Endodermal cell (in vitro differentiated cells): Measurements from ENCODE around the gene ITGB7. TPM values are rescaled to one million over a fixed set of nuclear protein-coding genes. Genes with fewer than 3 reads are reported as not detected.
A peak's percentile ranks its signal among the peaks of the same experiment; 100 is the strongest.

Source experiments
- DNase-seq: peaks from one replicate; pipeline ENCODE4 v3.0.0-alpha.2; 2017
- H3K27ac ChIP-seq: 2 replicates; pipeline ENCODE4 v1.5.1; 2013; ENCODE audit warnings: mild to moderate bottlenecking, low read depth, low read length, moderate library complexity
- H3K27me3 ChIP-seq: 2 replicates; pipeline ENCODE4 v1.6.1; 2013; ENCODE audit warnings: mild to moderate bottlenecking, low read length, moderate library complexity; ENCODE audit not compliant: insufficient read depth, control insufficient read depth, poor library complexity, severe bottlenecking
- H3K36me3 ChIP-seq: 2 replicates; pipeline ENCODE4 v1.7.0; 2013; ENCODE audit warnings: mild to moderate bottlenecking, low read length, moderate library complexity; ENCODE audit not compliant: control insufficient read depth, insufficient read depth
- H3K4me1 ChIP-seq: one replicate; pipeline ENCODE4 v1.7.0; 2013; ENCODE audit warnings: low read length; ENCODE audit not compliant: control insufficient read depth, insufficient read depth
- H3K4me3 ChIP-seq: 2 replicates; pipeline ENCODE4 v1.5.1; 2013; ENCODE audit warnings: mild to moderate bottlenecking, low read length, moderate library complexity
- H3K9ac ChIP-seq: 2 replicates; pipeline ENCODE4 v1.6.1; 2013; ENCODE audit warnings: mild to moderate bottlenecking, low read length, moderate library complexity; ENCODE audit not compliant: poor library complexity, severe bottlenecking; ENCODE audit errors: extremely low read depth
- H3K9me3 ChIP-seq: 2 replicates; pipeline ENCODE4 v1.6.1; 2013; ENCODE audit warnings: mild to moderate bottlenecking, low read length, moderate library complexity; ENCODE audit not compliant: control insufficient read depth
- H3K27ac Mint-ChIP-seq: 2 replicates; pipeline ENCODE4 v1.8.0; 2020; ENCODE audit warnings: mixed read lengths
- H3K27me3 Mint-ChIP-seq: 2 replicates; pipeline ENCODE4 v1.8.0; 2021; ENCODE audit warnings: mild to moderate bottlenecking, mixed read lengths; ENCODE audit not compliant: insufficient read depth
- H3K36me3 Mint-ChIP-seq: 2 replicates; pipeline ENCODE4 v1.8.0; 2020; ENCODE audit warnings: low read depth, mixed read lengths
- H3K4me1 Mint-ChIP-seq: 2 replicates; pipeline ENCODE4 v1.8.0; 2020; ENCODE audit warnings: mixed read lengths
- H3K4me3 Mint-ChIP-seq: 2 replicates; pipeline ENCODE4 v1.8.0; 2020; ENCODE audit warnings: mild to moderate bottlenecking, moderate library complexity, mixed read lengths
- H3K9me3 Mint-ChIP-seq: 2 replicates; pipeline ENCODE4 v1.8.0; 2020; ENCODE audit warnings: mild to moderate bottlenecking, mixed read lengths
- WGBS, 2 experiments: methylation state at CpG; one replicate each; pipeline versions ENCODE4 v1.1.5 to v1.1.7; 2013; ENCODE audit warnings: missing lambda C conversion rate in 2 of 2, mixed read lengths in 1 of 2; ENCODE audit not compliant: insufficient coverage in 1 of 2, insufficient read length in 1 of 2; 5-methylcytosine and 5-hydroxymethylcytosine counted together
- total RNA-seq, 2 donors: library from RNA; stranded (reverse); fragmentation: NEBNext Ultra II Directional in 1 of 2; extraction: Animal tissue kit (Norgen Biotek cat#: 25700) in 1 of 2; gene quantifications; 2 replicates in 1 of 2; 3 replicates in 1 of 2; pipeline ENCODE4 v1.2.1, GENCODE V29; 2021
- TF ChIP-seq, protein P1 (sequence below): fragments of 200-600 bp; sonication (generic); conservative IDR thresholded peaks from 2 replicates; pipeline ENCODE4 v1.5.0; 2021; ENCODE audit warnings: antibody characterized with exemption, mild to moderate bottlenecking

The ITGB7 gene
- total RNA-seq, 2 donors from 2014 or later, result 1.4 TPM

DNA sequence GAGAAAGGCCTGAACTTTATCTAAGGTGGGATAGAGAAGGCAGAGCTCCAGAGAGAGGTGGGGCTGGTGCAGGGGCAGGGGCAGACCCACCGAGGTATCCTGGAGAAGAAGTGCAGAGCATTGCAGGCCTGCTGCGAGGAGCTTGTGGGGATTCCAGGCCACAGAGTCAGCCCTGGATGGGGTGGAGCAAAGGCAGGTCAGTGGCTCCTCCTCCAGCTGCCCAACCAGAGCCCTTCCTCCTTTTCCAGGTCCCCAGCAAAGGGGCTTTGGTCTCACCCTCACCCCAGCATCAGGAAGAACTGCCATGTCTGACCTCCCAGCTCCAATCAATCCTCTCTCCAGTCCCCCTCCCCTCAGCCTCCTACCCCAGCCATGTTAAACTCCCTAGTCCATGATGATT, 46.4 kb downstream of the ITGB7 start:
- H3K4me1 Mint-ChIP-seq, result peaks cover 6% of the 10 kb centered on the region
- no peak overlapping the region for H3K27ac ChIP-seq
- H3K9me3 Mint-ChIP-seq, result no peaks in the 10 kb centered on the region
- TF ChIP-seq, protein P1, sequence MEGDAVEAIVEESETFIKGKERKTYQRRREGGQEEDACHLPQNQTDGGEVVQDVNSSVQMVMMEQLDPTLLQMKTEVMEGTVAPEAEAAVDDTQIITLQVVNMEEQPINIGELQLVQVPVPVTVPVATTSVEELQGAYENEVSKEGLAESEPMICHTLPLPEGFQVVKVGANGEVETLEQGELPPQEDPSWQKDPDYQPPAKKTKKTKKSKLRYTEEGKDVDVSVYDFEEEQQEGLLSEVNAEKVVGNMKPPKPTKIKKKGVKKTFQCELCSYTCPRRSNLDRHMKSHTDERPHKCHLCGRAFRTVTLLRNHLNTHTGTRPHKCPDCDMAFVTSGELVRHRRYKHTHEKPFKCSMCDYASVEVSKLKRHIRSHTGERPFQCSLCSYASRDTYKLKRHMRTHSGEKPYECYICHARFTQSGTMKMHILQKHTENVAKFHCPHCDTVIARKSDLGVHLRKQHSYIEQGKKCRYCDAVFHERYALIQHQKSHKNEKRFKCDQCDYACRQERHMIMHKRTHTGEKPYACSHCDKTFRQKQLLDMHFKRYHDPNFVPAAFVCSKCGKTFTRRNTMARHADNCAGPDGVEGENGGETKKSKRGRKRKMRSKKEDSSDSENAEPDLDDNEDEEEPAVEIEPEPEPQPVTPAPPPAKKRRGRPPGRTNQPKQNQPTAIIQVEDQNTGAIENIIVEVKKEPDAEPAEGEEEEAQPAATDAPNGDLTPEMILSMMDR, result no peak
- peaks cover under 1% of the 10 kb centered on the region for H3K36me3 ChIP-seq
- H3K4me3 Mint-ChIP-seq, result no peak overlapping the region
- H3K36me3 Mint-ChIP-seq, result peaks cover 2% of the 10 kb centered on the region
- H3K27me3 ChIP-seq, result no peaks in the 10 kb centered on the region
- no peak for DNase-seq
- no peak overlapping the region for H3K4me3 ChIP-seq
- H3K27me3 Mint-ChIP-seq, result peaks cover 38% of the 10 kb centered on the region
- no peaks in the 10 kb centered on the region for H3K9me3 ChIP-seq
- H3K27ac Mint-ChIP-seq, result no peak overlapping the region
- WGBS, 2 experiments, result 80 to 92% methylated on average over 2 of the region's 2 CpGs
- H3K9ac ChIP-seq, result no peak overlapping the region
- H3K4me1 ChIP-seq, result no peaks in the 10 kb centered on the region

DNA sequence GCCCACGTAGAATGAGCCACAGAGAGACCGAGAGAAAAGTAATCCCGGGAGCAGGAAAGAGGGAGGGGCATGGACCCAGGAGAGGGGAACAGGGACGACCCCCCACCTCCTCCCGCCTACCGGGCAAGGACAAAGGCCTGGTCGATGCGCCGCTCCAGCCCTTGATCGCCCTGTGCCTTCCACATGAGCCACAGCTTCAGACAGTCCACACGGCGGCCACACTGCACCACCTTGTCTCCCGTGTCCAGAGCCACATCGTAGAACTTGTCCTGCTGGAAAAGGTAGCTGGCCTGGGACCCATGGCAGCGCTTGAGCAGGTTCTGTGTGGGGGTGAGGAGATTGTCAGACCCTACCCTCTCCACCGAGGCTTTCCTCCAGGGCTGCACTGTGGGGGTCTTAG, 47.1 kb downstream of the ITGB7 start:
- Histone ChIP-seq H3K9ac (no peak overlapping the region), H3K27ac (no peak overlapping the region), H3K27me3 (no peaks in the 10 kb centered on the region), H3K4me3 (no peak overlapping the region), H3K4me1 (no peaks in the 10 kb centered on the region), H3K9me3 (no peaks in the 10 kb centered on the region), H3K36me3 (no peaks in the 10 kb centered on the region)
- Mint-ChIP-seq H3K27me3 (peaks cover 40% of the 10 kb centered on the region), H3K4me3 (no peak overlapping the region), H3K36me3 (peaks cover 2% of the 10 kb centered on the region), H3K27ac (no peak overlapping the region), H3K9me3 (no peaks in the 10 kb centered on the region), H3K4me1 (peaks cover 6% of the 10 kb centered on the region)
- WGBS, 2 experiments, result 88 to 100% methylated on average over 2 to 16 of the region's 16 CpGs
- TF ChIP-seq, protein P1, result no peak
- DNase-seq, result peak; percentile 62

DNA sequence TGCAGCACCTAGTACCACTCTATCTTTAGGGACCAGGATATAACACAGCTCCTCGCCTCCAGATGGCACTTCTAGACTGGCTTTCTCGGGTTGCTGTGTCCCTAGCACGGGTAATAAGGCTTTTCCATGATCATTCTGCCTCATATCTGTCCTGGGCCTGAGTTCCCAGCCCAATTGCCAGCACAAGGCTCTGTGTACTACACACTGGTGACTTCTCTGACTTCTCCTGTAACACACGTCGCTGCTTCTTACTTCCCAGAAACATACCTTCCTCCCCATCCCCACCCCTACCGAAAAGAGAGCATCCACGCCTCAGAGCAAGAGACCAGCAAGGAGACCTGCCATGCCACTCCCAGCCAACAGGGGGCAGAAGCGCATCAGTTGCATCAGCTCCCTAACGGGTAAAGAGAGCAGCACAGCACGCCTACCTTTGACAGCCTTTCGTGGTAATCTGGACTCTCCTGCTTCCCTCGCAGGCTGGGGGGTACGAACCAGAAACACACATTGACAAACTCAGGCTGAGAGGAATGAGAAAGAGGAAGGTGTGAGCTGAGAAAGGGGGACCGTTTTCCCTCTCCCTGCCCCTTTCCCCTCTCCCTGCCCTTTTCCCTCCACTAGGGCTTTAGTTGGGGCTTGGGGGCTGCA, 47.7 kb downstream of the ITGB7 start:
- Mint-ChIP-seq H3K27ac (no peak overlapping the region), H3K27me3 (peaks cover 40% of the 10 kb centered on the region), H3K9me3 (no peaks in the 10 kb centered on the region), H3K4me1 (peaks cover 6% of the 10 kb centered on the region), H3K36me3 (peaks cover 1% of the 10 kb centered on the region), H3K4me3 (no peak overlapping the region)
- Histone ChIP-seq H3K9ac (no peak overlapping the region), H3K27ac (no peak overlapping the region), H3K9me3 (no peaks in the 10 kb centered on the region), H3K27me3 (no peaks in the 10 kb centered on the region), H3K36me3 (no peaks in the 10 kb centered on the region), H3K4me3 (no peak overlapping the region), H3K4me1 (no peaks in the 10 kb centered on the region)
- peak; percentile 99 for DNase-seq
- TF ChIP-seq, protein P1, result peak; percentile 97
- WGBS, 2 experiments, result 21 to 27% methylated on average over 7 to 13 of the region's 14 CpGs
